HepG2 (cell line): Measurements from ENCODE around the gene NOTUM. TPM values are rescaled to one million over a fixed set of nuclear protein-coding genes. Genes with fewer than 3 reads are reported as not detected.

ENCODE experiments used
- AHR ChIP-seq: IDR thresholded peaks from 2 replicates; pipeline ENCODE4 v1.6.1; 2018; ENCODE audit warnings: missing genetic modification reagents, missing compliant biosample characterization
- ARNT2 ChIP-seq: sonication (generic); formaldehyde crosslinking; IDR thresholded peaks from 2 replicates; pipeline ENCODE4 v1.8.0; 2022; ENCODE audit warnings: mild to moderate bottlenecking, low read depth, missing genetic modification reagents, moderate library complexity
- NR0B2 ChIP-seq: sonication (generic); formaldehyde crosslinking; IDR thresholded peaks from 2 replicates; pipeline ENCODE4 v1.4.0; 2020; ENCODE audit warnings: mild to moderate bottlenecking, missing genetic modification reagents
- PCBP1 ChIP-seq: fragments of 200-400 bp; formaldehyde crosslinking; IDR thresholded peaks from 2 replicates; pipeline ENCODE4 v1.6.1; 2017; ENCODE audit warnings: mild to moderate bottlenecking, low read depth, low read length, borderline replicate concordance
- POLR2G ChIP-seq: fragments of 200-400 bp; formaldehyde crosslinking; IDR thresholded peaks from 2 replicates; pipeline ENCODE4 v1.6.1; 2018; ENCODE audit warnings: mild to moderate bottlenecking, low read depth, low read length, moderate library complexity
- ZMYM2 ChIP-seq: sonication (generic); formaldehyde crosslinking; IDR thresholded peaks from 2 replicates; pipeline ENCODE4 v1.8.0; 2022; ENCODE audit warnings: mild to moderate bottlenecking, missing genetic modification reagents
- ZNF264 ChIP-seq: sonication (generic); formaldehyde crosslinking; IDR thresholded peaks from 2 replicates; pipeline ENCODE4 v1.4.0; 2020; ENCODE audit warnings: missing genetic modification reagents
- ZNF577 ChIP-seq: sonication (generic); formaldehyde crosslinking; IDR thresholded peaks from 2 replicates; pipeline ENCODE4 v1.4.0; 2020; ENCODE audit warnings: mild to moderate bottlenecking, low read depth, missing genetic modification reagents, borderline replicate concordance
- ZSCAN12 ChIP-seq: sonication (generic); formaldehyde crosslinking; IDR thresholded peaks from 2 replicates; pipeline ENCODE4 v1.9.0; 2021; ENCODE audit warnings: mild to moderate bottlenecking, missing genetic modification reagents
- polyA plus RNA-seq, 8 experiments: library from polyadenylated mRNA; depleted of rRNA in 3 of 8; stranded (reverse) in 7 of 8; unstranded in 1 of 8; fragments of >200 nt; fragmentation: Illumina TruSeq in 4 of 8; extraction: Trizol in 4 of 8; gene quantifications; 2 replicates each; pipeline versions ENCODE4 v1.2.1 to v1.2.3, GENCODE V29; 2011 to 2016; ENCODE audit warnings: low read depth in 4 of 8, missing spikeins in 1 of 8, mixed read lengths in 1 of 8; ENCODE audit not compliant: insufficient read depth in 1 of 8
- total RNA-seq, 5 experiments: library from RNA; depleted of rRNA; stranded (reverse); fragments of >200 nt; fragmentation: Illumina TruSeq; extraction: Trizol; gene quantifications; 2 replicates each; pipeline ENCODE4 v1.2.3, GENCODE V29; 2016; ENCODE audit warnings: low read depth in 1 of 5
- TF ChIP-seq, protein P1 (sequence below), 2 experiments: fragments of 450-650 bp in 1 of 2; sonication (generic) in 1 of 2; formaldehyde crosslinking in 1 of 2; IDR thresholded peaks; 2 replicates each; pipeline versions ENCODE4 v1.6.1 to v1.8.0; 2016 to 2022; ENCODE audit warnings: antibody characterized with exemption in 1 of 2, mild to moderate bottlenecking in 1 of 2, missing genetic modification reagents in 1 of 2
- TF ChIP-seq, protein P2 (sequence below): sonication (generic); formaldehyde crosslinking; IDR thresholded peaks from 2 replicates; pipeline ENCODE4 v1.9.0; 2021; ENCODE audit warnings: missing genetic modification reagents, borderline replicate concordance

The NOTUM gene
- total and polyA plus RNA-seq, 2 of the 13 experiments (the other 11 are each of a cell fraction or from before 2014, with no cell fraction given), result 150 to 160 TPM

GRCh38 chr17:81993729-81994592 is 33.0 kb upstream of the NOTUM start (continued):
- TF ChIP-seq NR0B2 (CRISPR knock-in tag), result peak; percentile 56; the same call in 1 of the 2 replicates
- no peak for TF ChIP-seq ZNF577 (CRISPR knock-in tag)
- TF ChIP-seq ZSCAN12 (CRISPR knock-in tag), result no peak
- TF ChIP-seq ARNT2 (CRISPR knock-in tag), result peak; percentile 47; the same call in 1 of the 2 replicates
- no peak; the same call in 1 of the 2 replicates for TF ChIP-seq ZMYM2
- TF ChIP-seq, protein P1, sequence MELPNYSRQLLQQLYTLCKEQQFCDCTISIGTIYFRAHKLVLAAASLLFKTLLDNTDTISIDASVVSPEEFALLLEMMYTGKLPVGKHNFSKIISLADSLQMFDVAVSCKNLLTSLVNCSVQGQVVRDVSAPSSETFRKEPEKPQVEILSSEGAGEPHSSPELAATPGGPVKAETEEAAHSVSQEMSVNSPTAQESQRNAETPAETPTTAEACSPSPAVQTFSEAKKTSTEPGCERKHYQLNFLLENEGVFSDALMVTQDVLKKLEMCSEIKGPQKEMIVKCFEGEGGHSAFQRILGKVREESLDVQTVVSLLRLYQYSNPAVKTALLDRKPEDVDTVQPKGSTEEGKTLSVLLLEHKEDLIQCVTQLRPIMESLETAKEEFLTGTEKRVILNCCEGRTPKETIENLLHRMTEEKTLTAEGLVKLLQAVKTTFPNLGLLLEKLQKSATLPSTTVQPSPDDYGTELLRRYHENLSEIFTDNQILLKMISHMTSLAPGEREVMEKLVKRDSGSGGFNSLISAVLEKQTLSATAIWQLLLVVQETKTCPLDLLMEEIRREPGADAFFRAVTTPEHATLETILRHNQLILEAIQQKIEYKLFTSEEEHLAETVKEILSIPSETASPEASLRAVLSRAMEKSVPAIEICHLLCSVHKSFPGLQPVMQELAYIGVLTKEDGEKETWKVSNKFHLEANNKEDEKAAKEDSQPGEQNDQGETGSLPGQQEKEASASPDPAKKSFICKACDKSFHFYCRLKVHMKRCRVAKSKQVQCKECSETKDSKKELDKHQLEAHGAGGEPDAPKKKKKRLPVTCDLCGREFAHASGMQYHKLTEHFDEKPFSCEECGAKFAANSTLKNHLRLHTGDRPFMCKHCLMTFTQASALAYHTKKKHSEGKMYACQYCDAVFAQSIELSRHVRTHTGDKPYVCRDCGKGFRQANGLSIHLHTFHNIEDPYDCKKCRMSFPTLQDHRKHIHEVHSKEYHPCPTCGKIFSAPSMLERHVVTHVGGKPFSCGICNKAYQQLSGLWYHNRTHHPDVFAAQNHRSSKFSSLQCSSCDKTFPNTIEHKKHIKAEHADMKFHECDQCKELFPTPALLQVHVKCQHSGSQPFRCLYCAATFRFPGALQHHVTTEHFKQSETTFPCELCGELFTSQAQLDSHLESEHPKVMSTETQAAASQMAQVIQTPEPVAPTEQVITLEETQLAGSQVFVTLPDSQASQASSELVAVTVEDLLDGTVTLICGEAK (IDR thresholded peaks at IDR 0.05), result no peak
- TF ChIP-seq, protein P1 (CRISPR knock-in tag; IDR thresholded peaks at IDR 0.05), result peak; percentile 63; the same call in 1 of the 2 replicates
- TF ChIP-seq, protein P2, sequence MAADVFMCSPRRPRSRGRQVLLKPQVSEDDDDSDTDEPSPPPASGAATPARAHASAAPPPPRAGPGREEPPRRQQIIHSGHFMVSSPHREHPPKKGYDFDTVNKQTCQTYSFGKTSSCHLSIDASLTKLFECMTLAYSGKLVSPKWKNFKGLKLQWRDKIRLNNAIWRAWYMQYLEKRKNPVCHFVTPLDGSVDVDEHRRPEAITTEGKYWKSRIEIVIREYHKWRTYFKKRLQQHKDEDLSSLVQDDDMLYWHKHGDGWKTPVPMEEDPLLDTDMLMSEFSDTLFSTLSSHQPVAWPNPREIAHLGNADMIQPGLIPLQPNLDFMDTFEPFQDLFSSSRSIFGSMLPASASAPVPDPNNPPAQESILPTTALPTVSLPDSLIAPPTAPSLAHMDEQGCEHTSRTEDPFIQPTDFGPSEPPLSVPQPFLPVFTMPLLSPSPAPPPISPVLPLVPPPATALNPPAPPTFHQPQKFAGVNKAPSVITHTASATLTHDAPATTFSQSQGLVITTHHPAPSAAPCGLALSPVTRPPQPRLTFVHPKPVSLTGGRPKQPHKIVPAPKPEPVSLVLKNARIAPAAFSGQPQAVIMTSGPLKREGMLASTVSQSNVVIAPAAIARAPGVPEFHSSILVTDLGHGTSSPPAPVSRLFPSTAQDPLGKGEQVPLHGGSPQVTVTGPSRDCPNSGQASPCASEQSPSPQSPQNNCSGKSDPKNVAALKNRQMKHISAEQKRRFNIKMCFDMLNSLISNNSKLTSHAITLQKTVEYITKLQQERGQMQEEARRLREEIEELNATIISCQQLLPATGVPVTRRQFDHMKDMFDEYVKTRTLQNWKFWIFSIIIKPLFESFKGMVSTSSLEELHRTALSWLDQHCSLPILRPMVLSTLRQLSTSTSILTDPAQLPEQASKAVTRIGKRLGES (CRISPR knock-in tag), result no peak; the same call in 1 of the 2 replicates
- no peak; the same call in 1 of the 2 replicates for TF ChIP-seq PCBP1
- no peak for TF ChIP-seq AHR (CRISPR knock-in tag)
- peak; percentile 87 for TF ChIP-seq POLR2G
- TF ChIP-seq ZNF264 (CRISPR knock-in tag), result no peak
